Smooth muscle cell of the brain vasculature (primary cell): ENCODE data around the gene MRPS26.
"Not testable (repeated sequence)": the region's sequence is repeated elsewhere in the genome, so short reads cannot be mapped to it uniquely, and the experiment has no call there.

ENCODE experiments used
- DNase-seq: peaks from one replicate; pipeline ENCODE4 v3.0.0-alpha.2; 2012; ENCODE audit warnings: low read depth, low spot score

Gene MRPS26

DNA sequence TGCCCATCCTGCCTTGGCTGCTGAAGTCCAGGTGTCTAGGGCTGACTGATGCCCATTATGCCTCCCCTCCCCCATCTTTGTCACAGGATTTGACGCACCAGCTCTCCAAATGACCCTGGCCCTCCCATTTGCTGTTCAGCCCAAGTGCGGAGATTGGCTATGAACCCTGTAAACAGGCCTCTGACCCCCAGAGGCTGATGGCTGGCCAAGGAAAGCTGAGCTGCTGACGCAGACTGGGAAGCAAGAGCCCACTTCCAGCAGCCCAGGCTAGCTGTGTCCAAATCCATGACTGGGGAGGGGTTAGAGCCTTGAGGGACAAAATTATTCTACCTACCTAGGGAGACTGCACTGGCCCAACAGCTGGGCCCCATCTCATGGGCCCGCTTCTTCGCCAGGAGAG lies 3.2 kb upstream of the MRPS26 start:
- DNase-seq, result no peak

- no peak for DNase-seq
These were observed 2.5 kb upstream of the MRPS26 start, which contains the start of gene GNRH2 for GRCh38 chr20:3043322-3043721. Gene GNRH2 (plus strand): TSS chr20:3043622. CDS start chr20:3044415, 793 bp downstream.

DNA sequence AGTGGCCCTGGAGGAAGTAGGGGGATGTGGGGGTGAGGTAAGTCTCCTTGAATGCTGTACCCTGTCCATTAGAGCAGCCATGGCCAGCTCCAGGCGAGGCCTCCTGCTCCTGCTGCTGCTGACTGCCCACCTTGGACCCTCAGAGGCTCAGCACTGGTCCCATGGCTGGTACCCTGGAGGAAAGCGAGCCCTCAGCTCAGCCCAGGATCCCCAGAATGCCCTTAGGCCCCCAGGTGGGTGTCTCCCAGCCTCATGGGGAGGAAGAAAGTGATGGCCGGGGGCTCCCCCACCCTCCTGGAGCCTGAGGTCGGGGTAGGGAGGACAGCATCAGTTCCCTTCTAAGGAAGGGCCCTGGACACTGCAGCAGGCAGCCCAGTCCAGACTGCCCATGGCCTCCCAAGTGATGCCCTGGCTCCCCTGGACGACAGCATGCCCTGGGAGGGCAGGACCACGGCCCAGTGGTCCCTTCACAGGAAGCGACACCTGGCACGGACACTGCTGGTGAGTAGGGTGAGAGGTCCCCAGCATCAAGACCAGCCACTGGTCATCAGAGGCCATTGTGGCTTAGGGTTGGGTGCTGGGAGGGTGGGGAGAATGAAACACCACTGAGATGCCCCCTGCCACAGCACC lies 1.4 kb upstream of the MRPS26 start:
- DNase-seq, result no peak

- peak; percentile 49 for DNase-seq
These were observed 623 bp upstream of the MRPS26 start for GRCh38 chr20:3045042-3045815.

GRCh38 chr20:3046677-3047462 lies 1.0 kb downstream of the MRPS26 start:
- DNase-seq, result no peak

DNA sequence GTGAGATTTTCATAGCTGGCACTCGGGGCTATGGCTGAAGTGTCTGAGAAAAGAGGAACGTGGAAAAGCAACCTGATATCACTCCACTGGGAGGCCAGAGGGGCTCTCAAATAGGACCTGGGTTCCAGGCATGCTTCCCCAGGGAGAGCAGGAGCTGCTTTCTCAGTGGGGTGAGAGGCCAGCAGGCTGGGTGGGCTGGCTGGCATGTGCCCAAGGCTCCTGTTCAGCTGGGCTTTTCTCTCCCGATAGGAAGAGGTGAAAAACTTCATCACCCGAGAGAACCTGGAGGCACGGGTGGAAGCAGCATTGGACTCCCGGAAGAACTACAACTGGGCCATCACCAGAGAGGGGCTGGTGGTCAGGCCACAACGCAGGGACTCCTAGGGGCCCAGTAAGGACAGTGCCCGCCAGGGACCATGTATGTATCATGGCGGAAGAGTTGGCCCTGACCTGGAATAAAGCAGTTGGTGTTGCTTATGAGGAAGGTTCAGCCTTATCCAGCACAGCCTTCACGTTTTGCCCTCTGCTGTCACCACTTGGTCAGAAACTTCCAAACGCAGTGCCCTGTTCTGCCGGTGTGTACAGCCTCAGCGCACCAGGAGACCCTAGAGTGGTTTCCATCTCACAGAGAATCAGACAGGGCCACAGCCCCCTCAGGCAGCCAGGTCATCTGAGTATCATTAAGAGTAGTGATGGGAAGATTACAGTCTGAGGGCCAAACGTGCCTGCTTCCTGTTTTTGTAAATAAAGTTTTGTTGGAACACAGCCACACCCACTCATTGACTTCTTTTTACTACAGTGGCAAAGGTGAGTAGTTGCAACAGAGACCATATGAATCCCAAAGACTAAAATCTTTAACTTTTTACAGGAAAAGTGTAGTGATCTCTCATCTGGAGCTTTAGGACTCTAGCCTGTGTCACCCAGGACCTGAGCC lies 1.9 kb downstream of the MRPS26 start:
- no peak for DNase-seq

DNA sequence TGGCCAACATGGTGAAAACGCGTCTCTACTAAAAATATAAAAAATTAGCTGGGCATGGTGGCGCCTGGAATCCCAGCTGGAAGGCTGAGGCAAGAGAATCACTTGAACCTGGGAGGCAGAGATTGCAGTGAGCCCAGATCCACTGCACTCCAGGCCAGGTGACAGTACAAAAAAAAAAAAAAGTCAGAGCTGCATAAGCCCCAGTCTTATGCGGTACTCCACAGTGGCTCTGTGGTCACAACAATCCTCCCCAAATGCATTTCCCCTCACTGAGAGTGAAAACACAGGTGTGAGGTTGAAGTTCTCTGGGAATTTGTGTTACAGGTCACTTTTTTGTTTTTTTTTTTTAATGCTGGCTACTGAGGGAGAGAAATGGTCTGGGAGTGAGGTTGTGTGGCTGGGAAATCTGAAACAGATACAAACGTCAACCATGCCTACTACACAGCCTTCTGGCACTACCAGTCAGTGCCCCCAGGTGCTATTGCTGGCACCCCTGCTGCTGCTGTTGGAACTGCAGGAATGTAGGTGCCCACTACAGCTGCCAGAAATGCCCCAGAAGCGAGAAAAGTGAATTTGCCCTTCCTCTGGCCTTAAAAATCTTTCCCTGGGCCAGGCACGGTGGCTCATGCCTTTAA lies 5.7 kb downstream of the MRPS26 start:
- no peak for DNase-seq

GRCh38 chr20:3059489-3059888 lies 13.6 kb downstream of the MRPS26 start:
- DNase-seq, result no peak

DNA sequence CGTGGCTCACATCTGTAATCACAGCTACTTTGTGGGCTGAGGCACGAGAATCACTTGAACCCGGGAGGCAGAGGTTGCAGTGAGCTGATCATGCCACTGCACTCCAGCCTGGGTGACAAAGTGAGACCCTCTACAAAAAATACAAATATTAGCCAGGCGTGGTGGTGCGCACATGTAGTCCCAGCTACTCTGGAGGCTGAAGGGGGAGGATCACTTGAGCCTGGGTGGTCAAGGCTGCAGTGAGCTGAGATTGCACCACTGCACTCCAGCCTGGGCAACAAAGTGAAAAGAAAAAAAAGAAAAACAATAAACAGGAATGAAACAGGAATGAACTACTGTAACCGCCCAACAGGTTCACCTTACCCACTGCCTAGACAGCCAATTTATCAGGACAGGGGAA lies 18.3 kb downstream of the MRPS26 start:
- DNase-seq, result not testable (repeated sequence)

DNA sequence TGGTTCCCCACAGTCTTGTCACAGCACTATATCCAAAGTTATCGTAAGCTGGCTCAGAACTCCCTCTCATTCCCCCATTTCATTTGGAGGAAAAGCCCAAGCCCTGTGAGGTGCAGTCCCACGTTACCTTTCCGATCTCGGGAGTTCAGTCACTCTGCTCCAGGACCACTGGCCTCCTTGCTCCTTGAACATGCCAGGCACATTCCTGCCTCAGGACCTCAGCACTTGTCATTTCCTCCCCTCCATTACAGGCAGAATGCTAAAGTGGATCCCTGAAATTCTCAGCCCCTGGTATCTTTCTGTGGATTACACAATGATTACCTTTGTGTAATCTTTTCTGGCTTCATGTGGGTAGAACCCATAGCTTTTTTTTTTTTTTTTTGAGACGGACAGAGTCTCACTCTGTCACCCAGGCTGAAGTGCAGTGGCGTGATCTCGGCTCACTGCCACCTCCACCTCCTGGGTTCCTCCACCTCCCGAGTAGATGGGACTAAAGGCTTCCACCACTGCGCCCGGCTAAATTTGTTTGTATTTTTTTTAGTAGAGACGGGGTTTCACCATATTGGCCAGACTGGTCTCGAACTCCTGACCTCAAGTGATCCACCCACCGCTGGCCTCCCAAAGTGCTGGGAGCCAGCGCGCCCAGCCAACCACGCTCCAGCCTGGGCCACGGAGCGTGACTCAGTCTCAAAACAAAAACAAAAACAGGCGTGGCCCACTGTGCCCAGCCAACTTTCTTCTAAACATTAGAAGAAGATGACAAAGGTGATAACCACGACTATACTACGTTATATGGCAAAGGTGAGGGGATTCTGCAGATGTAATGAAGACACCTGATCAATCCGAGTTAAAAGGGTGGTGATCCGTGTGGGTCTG lies 21.5 kb downstream of the MRPS26 start:
- no peak for DNase-seq

GRCh38 chr20:3068075-3068474 lies 22.2 kb downstream of the MRPS26 start:
- no peak for DNase-seq

- DNase-seq, result no peak
These were observed 23.4 kb downstream of the MRPS26 start for GRCh38 chr20:3068986-3069900.

GRCh38 chr20:3070725-3071124 lies 24.9 kb downstream of the MRPS26 start:
- no peak for DNase-seq

DNA sequence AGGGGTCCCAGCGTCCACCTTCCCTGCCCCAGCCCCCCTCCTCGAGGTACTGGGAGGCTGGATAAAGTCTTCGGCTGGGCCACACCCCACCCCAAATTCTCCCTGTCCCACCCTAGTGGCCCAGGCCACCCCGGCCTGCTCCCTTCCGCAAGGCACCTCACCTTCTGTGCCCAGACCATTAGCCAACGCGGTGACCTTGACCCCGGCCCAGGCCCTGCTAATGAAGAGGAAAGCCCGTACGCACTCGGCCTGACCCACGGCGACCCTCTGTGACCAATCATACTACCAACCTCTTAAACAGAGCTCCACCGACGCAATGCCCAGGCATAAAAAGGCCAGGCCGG lies 25.4 kb downstream of the MRPS26 start:
- DNase-seq, result no peak

DNA sequence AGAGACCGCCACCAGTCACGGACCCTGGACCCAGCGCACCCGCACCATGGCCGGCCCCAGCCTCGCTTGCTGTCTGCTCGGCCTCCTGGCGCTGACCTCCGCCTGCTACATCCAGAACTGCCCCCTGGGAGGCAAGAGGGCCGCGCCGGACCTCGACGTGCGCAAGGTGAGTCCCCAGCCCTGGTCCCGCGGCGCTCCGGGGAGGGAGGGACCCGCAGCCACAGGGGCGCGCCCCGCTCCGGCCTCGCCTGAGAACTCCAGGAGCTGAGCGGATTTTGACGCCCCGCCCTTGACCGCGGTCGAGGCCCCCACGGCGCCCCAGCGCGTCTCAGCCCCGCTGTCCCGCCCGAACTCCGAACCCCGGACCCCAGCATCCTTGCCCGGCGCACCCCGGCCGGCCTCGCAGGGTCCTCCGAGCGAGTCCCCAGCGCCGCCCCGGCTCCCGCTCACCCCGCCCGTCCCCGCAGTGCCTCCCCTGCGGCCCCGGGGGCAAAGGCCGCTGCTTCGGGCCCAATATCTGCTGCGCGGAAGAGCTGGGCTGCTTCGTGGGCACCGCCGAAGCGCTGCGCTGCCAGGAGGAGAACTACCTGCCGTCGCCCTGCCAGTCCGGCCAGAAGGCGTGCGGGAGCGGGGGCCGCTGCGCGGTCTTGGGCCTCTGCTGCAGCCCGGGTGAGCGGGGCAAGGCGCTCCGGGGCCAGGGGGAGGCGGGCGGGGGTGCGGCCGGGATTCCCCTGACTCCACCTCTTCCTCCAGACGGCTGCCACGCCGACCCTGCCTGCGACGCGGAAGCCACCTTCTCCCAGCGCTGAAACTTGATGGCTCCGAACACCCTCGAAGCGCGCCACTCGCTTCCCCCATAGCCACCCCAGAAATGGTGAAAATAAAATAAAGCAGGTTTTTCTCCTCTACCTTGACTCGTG lies 26.0 kb downstream of the MRPS26 start, which contains the start of gene OXT:
Gene OXT (plus strand): TSS at position 11 of the 920 bp plus-strand sequence. CDS start 36 bp downstream, at position 47.
- DNase-seq, result no peak

GRCh38 chr20:3072530-3073250 lies 26.8 kb downstream of the MRPS26 start:
- DNase-seq, result no peak

DNA sequence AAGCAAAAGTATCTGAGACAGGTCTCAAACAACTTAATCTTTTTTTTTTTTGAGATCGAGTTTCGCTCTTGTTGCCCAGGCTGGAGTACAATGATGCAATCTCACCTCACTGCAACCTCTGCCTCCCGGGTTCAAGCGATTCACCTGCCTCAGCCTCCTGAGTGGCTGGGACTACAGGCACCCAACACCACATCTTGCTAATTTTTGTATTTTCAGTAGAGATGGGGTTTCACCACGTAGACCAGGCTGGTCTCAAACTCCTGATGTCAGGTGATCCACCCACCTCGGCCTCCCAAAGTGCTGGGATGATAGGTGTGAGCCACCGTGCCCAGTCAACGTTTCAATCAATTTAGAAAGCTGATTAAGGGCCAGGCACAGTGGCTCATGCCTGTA lies 27.4 kb downstream of the MRPS26 start:
- not testable (repeated sequence) for DNase-seq
